ENCODE data around the gene ADGRA1. TPM values are rescaled to one million over a fixed set of nuclear protein-coding genes. Genes with fewer than 3 reads are reported as not detected.

ADGRA1 gene
- total RNA-seq, 2 donors from 2014 or later, result 0.14 to 0.23 TPM

DNA sequence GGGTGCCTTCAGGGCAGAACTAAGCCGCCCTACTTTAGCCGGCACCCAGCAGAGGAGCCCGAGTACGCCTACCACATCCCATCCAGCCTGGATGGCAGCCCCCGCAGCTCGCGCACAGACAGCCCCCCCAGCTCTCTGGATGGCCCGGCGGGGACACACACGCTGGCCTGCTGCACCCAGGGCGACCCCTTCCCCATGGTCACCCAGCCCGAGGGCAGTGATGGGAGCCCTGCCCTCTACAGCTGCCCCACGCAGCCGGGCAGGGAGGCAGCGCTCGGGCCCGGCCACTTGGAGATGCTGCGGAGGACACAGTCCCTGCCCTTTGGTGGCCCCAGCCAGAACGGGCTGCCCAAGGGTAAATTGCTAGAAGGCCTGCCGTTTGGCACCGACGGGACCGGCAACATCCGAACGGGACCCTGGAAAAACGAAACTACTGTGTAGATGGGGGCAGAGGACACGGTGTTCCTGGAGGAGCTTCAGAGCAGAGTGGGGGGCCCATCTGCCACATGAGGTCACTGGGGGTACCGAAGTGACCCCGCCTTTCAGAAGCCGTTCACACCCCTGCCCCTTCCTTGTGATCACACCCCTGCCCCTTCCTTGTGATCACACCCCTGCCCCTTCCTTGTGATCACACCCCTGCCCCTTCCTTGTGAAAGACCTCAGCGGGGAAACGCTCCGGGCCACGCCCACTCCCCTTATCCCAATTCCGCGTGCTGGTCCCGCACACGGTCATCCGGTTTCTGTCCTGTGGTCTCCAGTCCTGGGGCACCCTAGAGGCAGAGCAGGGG is 41.5 kb downstream of the ADGRA1 start:
- H3K36me3 ChIP-seq, result no peaks in the 10 kb centered on the region
- H3K4me1 ChIP-seq (replicated peaks), result no peaks in the 10 kb centered on the region
- H3K27me3 ChIP-seq (replicated peaks; ENCODE audit: insufficient read depth), result peaks cover 3% of the 10 kb centered on the region
- H3K4me3 ChIP-seq, result no peak overlapping the region
- 75% methylated on average over 37 of the region's 39 CpGs for WGBS
- no peaks in the 10 kb centered on the region for H3K9me3 ChIP-seq
- TF ChIP-seq, protein P1, sequence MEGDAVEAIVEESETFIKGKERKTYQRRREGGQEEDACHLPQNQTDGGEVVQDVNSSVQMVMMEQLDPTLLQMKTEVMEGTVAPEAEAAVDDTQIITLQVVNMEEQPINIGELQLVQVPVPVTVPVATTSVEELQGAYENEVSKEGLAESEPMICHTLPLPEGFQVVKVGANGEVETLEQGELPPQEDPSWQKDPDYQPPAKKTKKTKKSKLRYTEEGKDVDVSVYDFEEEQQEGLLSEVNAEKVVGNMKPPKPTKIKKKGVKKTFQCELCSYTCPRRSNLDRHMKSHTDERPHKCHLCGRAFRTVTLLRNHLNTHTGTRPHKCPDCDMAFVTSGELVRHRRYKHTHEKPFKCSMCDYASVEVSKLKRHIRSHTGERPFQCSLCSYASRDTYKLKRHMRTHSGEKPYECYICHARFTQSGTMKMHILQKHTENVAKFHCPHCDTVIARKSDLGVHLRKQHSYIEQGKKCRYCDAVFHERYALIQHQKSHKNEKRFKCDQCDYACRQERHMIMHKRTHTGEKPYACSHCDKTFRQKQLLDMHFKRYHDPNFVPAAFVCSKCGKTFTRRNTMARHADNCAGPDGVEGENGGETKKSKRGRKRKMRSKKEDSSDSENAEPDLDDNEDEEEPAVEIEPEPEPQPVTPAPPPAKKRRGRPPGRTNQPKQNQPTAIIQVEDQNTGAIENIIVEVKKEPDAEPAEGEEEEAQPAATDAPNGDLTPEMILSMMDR (IDR thresholded peaks at IDR 0.05), result no peak
- no peak for TF ChIP-seq POLR2AphosphoS5 (IDR thresholded peaks at IDR 0.05)
- no peak for TF ChIP-seq POLR2A (IDR thresholded peaks at IDR 0.05)
- no peak for DNase-seq (ENCODE audit: low spot score)
- intact Hi-C loops (cut with DNase I), result loop anchor here (10.0 kb wide), 1 partner anchor 294 kb away; no protein-coding TSS in a partner anchor
- H3K27ac ChIP-seq, result no peak overlapping the region

DNA sequence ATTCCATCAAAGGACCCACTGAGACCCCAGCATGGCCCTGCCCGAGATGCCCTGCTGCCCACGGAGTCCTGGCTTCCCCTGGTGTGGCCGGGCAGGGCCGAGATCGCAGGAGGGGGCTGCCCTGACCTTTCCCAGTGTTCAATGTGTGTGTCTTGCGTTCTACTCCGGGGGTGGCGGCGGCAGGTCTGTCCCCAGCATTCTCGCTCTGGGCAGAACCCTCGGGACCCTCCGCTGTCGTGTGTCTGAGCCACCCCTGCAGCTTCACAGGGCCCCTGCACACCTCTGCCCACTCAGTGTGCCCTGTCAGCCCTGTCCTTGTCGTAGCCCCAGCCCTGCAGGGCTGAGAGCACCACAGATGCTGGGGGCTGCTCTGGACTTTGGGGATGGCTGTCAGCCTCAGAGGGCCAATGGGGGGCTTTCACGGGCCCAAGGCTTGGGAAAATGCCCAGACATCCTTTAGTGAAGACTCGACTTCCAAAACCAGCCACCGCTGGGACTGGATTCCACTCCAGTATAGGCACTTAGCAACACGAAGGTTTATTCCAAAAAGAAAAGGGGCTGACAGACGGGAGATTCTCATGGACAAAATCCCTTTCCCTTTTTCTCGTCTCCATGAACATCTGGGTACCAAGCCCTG is 42.3 kb downstream of the ADGRA1 start:
- WGBS, result 72% methylated on average over 20 of the region's 20 CpGs
- H3K27ac ChIP-seq, result no peak overlapping the region
- intact Hi-C loops (cut with DNase I), result loop anchor here (10.0 kb wide), 1 partner anchor 295 kb away; no protein-coding TSS in a partner anchor
- no peaks in the 10 kb centered on the region for H3K9me3 ChIP-seq
- DNase-seq (ENCODE audit: low spot score), result no peak
- no peaks in the 10 kb centered on the region for H3K4me1 ChIP-seq (replicated peaks)
- no peak overlapping the region for H3K4me3 ChIP-seq
- H3K36me3 ChIP-seq, result no peaks in the 10 kb centered on the region
- peaks cover 3% of the 10 kb centered on the region for H3K27me3 ChIP-seq (replicated peaks; ENCODE audit: insufficient read depth)
- TF ChIP-seq POLR2A (IDR thresholded peaks at IDR 0.05), result no peak
- no peak for TF ChIP-seq POLR2AphosphoS5 (IDR thresholded peaks at IDR 0.05)
- TF ChIP-seq, protein P1 (IDR thresholded peaks at IDR 0.05), result no peak

DNA sequence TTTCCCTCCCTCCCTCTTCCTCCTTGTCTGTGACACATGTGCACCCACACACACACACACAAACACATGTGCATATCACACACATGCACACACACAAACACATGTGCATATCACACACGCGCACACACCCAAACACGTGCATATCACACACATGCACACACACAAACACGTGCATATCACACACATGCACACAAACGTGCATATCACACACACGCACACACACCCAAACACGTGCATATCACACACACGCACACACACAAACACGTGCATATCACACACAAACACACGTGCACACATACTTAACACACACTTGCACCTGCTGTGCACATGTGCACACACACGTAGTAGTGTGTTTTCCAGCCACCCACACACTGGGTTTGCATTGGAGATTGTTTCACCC is 42.9 kb downstream of the ADGRA1 start:
- Histone ChIP-seq H3K4me1 (replicated peaks) (no peaks in the 10 kb centered on the region), H3K27me3 (replicated peaks; ENCODE audit: insufficient read depth) (peaks cover 3% of the 10 kb centered on the region), H3K36me3 (no peaks in the 10 kb centered on the region), H3K9me3 (no peaks in the 10 kb centered on the region), H3K4me3 (no peak overlapping the region), H3K27ac (no peak overlapping the region)
- no peak for DNase-seq (ENCODE audit: low spot score)
- intact Hi-C loops (cut with DNase I), result no loop called here
- TF ChIP-seq POLR2A (IDR thresholded peaks at IDR 0.05), result no peak
- TF ChIP-seq, protein P1 (IDR thresholded peaks at IDR 0.05), result no peak
- TF ChIP-seq POLR2AphosphoS5 (IDR thresholded peaks at IDR 0.05), result no peak
- 89% methylated on average over 11 of the region's 11 CpGs for WGBS

DNA sequence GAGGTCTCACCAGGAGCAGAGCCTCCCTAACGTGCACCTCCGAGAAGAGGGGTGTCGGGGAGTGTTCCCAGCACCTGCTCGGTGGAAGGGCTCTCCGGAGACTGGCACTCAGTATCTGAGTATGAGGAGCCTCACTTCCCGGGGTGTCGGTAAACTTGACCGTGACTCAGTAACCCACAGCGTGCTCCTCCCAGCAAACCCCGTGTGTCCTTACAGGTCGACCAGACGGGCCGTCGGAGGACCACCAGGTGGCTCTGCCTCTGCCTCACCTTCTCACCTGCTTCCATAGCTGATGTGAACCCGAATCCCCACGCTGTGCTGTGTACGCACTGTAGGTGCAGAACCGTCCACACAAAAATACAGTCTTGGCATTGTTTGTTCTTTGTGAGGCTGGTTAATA is 43.3 kb downstream of the ADGRA1 start:
- TF ChIP-seq, protein P1 (IDR thresholded peaks at IDR 0.05), result no peak
- no peak for TF ChIP-seq POLR2A (IDR thresholded peaks at IDR 0.05)
- TF ChIP-seq POLR2AphosphoS5 (IDR thresholded peaks at IDR 0.05), result no peak
- WGBS, result 56% methylated on average over 18 of the region's 18 CpGs
- intact Hi-C loops (cut with DNase I), result no loop called here
- Histone ChIP-seq H3K27me3 (replicated peaks; ENCODE audit: insufficient read depth) (peaks cover 3% of the 10 kb centered on the region), H3K4me3 (no peak overlapping the region), H3K4me1 (replicated peaks) (no peaks in the 10 kb centered on the region), H3K36me3 (no peaks in the 10 kb centered on the region), H3K9me3 (no peaks in the 10 kb centered on the region), H3K27ac (no peak overlapping the region)
- no peak for DNase-seq (ENCODE audit: low spot score)

Measured in prostate gland (tissue), 2 donors.